Ureter (tissue), 1 donor: ENCODE results near the gene ZSCAN10. TPM values are rescaled to one million over a fixed set of nuclear protein-coding genes. Genes with fewer than 3 reads are reported as not detected.
"Not testable (repeated sequence)": the region's sequence is repeated elsewhere in the genome, so short reads cannot be mapped to it uniquely, and the experiment has no call there.

Experiments
- DNase-seq: peaks from one replicate; pipeline ENCODE4 v3.0.0-alpha.2; 2020; ENCODE audit warnings: low spot score
- total RNA-seq: library from RNA; stranded (reverse); gene quantifications from one replicate; pipeline ENCODE4 v1.2.4, GENCODE V29; 2023
- donor health status: DM: yes; HTN: yes; CAD: no.

ZSCAN10 gene
- total RNA-seq, 1 donor from 2014 or later, result not detected

DNA sequence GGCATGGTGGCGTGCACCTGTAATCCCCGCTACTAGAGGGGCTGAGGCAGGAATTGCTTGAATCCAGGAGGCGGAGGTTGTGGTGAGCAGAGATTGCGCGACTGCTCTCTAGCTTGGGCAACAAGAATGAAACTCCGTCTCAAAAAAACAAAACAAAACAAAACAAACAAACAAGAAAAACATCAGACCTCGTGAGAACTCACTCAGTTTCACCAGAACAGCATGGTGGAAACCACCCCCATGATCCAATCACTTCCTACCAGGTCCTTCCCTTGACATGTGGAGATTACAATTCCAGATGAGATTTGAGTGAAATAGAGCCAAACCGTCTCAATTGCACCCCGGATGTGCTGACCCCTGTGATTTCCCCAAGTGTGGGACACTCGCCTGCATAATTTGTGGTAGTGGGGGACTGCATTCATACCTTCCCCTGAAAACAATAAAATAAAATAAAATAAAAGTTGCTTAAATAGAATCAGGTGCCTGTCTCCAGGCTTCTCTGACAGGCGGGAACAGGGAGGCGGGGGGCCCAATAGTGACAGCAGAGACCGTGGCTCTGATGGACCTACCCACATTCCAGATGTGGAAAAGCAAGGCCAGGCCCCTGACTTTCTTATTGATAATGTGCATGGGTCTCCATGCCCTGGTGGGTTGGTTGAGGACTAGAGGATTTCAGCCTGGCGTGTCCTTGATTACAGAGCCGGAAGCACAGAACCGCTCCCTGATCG lies 13.1 kb downstream of the ZSCAN10 start:
- no peak for DNase-seq

DNA sequence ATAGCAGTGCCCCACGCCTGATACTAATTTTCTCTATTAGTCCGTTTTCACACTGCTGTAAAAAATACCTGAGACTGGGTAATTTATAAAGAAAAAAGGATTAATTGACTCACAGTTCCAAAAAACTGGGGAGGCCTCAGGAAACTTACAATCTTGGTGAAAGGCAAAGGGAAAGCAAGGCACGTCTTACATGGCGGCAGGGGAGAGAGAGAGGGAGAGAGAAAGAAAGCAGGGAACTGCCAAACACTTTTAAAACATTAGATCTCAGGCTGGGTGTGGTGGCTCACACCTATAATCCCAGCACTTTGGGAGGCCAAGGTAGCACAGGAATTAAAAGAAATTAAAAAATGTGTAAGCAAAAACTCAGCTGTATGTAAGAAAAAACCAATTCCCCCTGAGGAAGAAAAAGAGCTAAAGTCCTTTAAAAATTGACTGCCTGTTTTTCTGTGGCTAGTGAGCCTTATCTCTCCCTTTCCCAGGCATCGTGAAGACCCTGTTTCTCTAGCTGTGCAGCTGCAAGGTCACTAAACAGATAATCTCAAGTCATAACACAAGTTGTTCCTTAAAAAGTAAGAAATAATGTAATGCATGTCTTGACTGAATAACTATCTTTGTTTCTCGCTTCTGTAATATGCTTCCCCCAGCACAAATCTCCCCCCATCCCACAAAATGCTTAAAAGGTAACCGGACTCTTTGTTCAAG lies 14.0 kb downstream of the ZSCAN10 start:
- no peak for DNase-seq

DNA sequence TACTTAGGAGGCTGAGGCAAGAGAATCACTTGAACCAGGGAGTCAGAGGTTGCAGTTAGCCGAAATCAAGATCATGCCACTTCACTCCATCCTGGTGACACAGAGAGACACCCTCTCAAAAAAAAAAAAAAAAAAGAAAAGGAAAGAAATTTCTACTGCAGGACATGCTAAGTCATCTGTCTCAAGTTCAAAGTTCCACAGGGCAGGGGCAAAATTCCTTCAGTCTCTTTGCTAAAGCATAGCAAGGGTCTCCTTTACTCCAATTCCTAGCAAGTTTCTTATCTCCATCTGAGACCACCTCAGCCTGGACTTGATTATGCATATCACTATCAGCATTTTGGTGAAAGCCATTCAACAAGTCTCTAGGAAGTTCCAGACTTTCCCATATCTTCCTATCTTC lies 14.6 kb downstream of the ZSCAN10 start:
- no peak for DNase-seq

DNA sequence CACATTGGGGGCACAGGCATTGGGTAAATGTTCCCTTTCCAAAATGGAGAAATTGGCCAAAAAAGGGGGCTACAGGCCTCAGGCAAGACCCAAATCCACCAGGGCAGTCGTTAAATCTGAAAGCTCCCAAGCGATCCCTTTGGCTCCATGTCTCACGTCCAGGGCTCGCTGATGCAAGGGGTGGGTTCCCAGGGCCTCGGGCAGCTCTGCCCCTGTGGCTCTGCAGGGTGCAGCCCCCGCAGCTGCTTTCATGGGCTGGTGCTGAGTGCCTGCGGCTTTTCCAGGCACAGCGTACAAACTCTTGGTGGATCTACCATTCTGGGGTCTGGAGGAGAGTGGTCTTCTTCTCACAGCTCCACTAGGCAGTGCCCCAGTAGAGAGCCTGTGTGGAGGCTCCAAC lies 15.7 kb downstream of the ZSCAN10 start:
- DNase-seq, result not testable (repeated sequence)

DNA sequence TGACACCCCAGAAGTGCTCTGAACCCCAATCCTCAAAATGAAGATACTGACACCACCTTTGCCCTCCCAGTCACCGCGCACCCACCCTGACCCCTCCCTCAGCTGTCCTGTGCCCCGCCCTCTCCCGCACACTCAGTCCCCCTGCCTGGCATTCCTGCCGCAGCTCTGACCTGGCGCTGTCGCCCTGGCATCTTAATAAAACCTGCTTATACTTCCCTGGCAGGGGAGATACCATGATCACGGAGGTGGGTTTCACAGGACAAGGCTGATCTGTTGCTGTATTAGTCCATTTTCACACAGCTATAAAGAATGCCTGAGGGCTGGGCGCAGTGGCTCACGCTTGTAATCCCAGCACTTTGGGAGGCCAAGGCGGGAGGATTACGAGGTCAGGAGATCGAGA lies 17.1 kb downstream of the ZSCAN10 start:
- not testable (repeated sequence) for DNase-seq

DNA sequence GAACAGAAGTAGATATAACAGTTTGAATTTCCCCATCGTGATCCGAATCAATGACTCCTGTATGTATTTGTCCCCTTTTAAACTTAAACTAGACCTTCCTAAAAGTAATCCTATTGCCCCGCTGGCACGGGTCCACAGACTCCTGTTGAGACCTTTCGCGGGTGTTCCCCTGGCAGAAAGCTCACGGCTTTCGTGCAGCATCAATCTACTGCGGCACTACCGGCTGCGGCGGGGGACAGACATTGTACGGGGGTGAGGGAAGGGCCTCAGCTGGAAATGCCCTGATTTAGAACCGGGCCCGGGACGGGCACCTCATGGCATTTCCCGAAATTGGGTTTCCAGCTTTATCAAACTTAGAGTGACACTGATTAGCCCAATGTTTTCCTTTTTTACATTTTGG lies 19.1 kb downstream of the ZSCAN10 start:
- no peak for DNase-seq

DNA sequence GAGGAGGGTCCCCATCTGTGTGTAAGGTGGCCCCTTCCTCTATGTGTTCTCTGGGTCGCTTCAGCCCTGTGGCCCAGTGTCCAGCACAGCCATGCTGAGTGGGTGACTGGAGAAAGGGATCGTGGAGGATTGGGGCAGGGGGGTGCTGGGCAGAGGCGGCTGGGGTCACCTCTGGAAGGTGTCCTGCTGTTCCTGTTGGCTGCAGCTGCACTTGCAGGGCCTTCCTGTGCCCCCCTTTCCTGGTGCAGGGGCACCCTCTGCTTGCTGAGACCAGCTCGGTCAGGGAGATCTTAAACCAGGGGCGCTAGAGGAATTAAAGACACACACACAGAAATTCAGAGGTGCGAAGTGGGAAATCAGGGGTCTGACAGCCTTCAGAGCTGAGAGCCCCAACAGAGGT lies 22.5 kb downstream of the ZSCAN10 start:
- DNase-seq, result no peak

DNA sequence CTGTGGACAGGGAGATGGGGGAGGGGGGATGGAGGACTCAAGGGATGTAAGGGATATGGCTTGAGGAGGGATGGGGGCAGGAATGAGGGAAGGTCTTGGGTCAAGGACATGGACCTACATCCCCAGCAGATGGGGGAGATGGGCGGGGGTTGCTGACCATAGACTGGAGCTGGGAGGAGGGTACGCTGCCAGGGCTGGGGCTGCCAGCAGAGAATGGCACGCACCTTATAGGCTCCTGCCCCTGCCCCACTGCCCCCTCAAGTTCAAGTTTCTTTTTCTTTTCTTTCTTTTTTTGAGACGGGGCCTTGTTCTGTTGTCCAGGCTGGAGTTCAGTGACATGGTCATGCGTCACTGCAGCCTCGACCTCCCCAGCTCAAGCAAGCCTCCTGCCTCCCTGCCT lies 23.1 kb downstream of the ZSCAN10 start:
- not testable (repeated sequence) for DNase-seq

DNA sequence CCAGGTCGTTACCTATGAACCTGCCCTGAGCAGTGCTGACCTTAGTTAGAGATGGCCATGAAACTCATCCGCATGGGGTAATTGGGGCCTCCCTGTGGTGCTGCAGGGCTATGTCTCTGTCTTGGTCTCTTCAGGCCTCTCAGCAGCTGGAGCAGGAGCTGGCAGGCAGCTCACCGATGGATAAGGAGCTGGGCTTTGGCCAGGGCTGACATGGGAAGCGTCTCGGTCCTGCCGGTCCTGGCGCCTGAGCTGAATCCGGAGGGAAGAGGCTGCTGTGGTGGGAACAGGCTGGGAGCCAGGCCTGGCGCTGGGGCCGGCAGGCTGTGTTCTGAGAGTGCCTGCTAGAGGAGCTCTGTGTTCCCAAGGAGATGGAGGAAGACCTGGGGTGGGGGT lies 23.6 kb downstream of the ZSCAN10 start:
- DNase-seq, result no peak

DNA sequence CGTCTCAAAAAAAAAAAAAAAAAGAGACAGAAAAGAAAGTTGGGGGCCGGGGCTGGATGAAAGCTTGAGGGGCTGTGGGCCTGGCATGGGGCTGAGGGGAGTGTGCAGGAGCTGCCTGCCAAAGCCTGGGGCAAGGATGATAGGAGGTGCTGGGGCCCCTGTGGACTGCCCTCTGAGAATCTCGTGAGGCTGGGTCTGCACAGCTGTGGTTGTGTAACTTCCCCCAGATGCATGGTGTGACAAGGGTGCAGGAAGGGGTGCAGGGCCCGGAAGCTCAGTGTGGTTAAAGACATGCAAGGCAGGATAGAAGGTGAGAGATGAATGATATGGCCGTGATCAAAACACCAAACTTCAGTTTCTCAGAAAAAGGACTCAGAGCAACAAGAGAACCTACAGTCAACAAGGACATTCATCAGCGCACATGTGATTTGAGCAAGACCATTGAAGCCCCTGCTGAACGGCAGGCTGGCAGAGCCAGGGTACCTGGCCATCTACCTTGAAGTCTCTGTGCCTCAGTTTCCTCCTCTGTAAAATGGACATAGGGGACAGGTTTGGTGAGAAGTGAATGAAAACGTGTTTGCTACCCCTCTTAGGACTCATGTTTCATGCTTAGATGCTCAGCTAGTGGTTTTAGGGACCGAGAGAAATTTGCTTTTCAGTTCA lies 24.1 kb downstream of the ZSCAN10 start:
- no peak for DNase-seq

DNA sequence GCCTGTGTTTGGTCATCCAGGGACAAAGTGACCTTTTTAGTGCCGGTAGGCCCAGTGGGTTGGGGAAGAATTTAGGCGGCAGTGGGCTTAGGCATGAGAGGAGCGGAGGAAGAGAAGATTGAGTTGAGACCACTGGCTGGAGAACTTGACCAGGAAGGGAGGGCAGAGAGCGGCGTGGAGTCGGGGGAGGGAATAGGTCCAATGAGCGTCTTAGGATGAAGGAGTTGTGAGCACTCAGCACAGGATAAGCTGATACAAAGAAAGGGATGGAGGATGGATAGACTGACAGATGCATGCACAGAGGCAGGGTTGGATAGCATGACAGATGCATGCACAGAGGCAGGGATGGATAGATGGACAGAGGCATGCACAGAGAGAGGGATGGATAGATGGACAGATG lies 25.6 kb downstream of the ZSCAN10 start:
- no peak for DNase-seq

DNA sequence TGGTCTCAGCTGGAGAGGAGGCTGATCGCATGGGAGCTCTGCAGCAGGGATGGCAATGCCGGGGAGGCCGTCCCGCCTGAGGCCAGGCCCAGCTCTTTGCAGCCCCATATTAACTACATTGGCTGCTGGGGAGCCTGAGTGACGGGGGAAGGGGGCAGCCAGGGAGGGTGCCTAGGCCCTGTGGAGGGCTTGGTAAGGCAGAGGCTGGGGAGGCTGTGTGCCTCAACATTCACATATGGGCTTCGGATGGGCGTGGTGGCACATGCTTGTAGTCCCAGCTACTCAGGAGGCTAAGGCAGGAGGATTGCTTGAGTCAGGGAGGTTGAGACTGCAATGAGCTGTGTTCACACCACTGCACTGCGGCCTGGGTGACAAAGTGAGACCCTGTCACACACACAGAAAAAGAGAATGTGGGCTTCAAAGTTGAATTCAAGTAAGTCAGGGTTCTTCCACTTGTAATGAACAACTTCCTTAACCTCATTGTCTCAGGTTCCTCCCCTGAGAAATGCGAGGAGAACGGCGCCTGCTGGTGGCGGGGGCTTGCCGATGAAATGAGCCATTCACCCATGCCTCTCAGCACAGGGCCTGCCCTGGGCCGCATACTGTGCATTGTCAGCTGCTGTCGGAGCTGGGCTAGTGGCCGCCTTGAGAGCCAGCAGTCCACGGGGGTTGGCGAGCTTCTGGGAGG lies 26.4 kb downstream of the ZSCAN10 start:
- DNase-seq, result not testable (repeated sequence)

DNA sequence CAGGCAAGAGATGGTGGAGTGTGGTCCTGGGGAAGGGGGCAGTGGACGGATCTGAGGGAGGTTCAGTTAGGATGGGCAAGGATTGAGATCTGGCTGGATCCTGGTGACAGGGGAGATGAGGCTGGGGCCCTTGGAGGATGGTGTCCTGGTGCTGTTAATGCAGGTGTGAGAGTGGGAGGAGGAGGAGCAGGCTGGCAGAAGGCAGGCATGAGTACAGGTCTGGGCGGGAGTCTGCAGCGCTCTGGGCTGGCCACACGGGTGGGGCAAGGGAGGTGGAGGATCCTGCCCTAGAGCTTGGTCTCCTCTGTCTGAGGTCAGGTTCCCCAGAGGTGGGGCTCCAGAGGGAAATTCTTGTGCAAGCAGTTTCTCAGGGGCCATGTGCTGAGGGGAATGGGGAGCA lies 26.9 kb downstream of the ZSCAN10 start:
- DNase-seq, result not testable (repeated sequence)

DNA sequence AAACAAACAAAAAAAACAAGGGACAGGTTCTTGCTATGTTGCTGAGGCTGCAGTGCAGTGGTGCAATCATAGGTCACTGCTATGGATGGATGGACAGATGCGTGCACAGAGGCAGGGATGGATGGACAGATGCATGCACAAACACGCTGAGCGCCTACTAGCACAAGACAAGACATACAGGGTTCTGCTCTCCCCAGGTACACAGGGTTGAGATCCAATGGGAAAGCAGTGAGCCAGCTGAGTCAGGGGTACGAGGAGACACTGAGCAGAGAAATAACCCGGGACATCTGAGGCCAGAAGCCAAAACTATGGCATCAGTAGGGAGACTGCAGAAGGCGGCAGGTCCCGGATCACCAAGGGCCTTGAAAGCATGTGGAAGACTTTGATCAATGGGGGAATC lies 27.4 kb downstream of the ZSCAN10 start:
- no peak for DNase-seq

DNA sequence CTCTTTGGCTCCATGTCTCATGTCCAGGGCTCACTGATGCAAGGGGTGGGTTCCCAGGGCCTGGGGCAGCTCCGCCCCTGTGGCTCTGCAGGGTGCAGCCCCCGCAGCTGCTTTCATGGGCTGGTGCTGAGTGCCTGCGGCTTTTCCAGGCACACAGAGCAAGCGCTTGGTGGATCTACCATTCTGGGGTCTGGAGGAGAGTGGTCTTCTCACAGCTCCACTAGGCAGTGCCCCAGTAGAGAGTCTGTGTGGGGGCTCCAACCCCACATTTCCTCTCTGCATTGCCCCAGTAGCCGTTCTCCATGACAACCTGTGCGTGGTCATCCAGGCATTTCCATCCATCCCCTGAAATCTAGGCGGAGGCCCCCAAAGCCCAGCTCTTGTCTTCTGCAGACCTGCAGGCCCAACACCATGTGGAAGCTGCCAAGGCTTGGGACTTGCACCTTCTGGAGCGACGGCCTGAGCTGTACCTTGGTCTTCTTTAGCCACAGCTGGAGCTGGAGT lies 28.4 kb downstream of the ZSCAN10 start:
- no peak for DNase-seq

DNA sequence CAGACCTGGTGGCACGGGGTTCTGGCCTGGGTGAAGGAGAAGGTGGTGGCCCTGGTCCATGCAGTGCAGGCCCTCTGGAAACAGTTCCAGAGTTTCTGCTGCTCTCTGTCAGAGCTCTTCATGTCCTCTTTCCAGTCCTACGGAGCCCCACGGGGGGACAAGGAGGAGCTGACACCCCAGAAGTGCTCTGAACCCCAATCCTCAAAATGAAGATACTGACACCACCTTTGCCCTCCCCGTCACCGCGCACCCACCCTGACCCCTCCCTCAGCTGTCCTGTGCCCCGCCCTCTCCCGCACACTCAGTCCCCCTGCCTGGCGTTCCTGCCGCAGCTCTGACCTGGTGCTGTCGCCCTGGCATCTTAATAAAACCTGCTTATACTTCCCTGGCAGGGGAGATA lies 29.9 kb downstream of the ZSCAN10 start:
- not testable (repeated sequence) for DNase-seq

DNA sequence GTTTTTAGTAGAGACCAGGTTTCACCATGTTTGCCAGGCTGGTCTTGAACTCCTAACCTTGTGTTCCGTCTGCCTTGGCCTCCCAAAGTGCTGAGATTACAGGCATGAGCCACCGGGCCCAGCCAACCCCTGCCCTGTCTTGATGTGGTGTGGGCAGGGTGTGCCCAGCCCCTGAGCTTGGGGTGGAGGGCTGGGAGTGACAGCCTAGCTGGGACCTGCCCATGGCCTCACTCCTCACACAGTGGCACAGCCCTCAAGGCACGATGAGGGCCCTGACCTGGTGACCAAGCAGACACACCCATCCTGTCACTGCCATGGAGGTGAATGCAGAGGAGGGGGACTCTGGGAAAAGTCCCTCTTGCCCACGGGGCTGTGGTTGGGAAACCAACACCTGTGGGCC lies 30.6 kb downstream of the ZSCAN10 start:
- DNase-seq, result no peak

DNA sequence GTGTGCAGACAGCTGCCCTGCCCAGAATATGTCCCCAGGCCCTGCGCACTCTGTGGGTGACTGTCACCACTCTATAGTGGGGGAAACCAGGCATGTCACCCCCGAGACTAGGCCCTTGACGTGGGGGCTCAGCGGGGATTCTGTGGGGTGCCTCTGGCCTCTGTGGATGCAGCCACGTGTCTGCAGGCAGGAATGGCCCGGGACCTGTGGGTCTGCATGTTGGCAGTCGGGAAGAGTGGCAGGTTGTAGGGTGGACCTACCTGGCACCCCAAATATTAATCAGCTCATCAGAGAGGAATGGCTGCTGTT lies 32.7 kb downstream of the ZSCAN10 start:
- no peak for DNase-seq

DNA sequence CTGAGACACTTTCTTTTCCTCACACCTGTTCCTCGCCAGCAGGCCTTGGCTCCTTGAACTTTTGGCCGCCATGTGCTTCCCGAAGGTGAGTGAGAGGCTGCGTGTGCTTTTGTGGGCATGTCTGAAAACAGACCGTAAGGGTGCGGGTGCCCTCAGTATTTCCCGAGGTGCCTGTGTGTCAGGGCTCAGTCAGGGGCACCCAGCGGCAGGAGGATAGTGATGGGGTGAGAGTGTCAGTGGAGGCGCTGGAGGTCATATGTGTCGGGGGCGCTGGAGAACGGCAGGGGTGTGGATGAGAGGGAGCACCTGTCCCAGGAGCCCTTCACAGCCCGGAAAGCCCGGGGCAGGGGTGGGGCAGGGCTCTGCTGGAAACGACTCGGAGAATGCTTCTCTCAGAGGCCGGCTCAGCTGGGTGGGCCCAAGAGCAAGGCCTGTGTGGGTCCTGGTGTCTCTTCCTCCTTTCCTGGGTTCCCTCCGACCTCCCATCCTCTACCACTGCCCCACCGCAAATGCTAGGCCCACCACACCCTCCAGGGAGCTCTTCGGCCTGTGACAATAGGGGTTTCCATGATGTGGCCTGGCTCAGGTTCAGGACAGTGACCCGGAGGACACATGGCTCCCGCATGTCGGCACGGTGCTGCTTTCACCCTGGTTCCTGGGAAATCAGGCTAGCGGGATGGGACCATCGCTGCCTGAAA lies 33.2 kb downstream of the ZSCAN10 start:
- DNase-seq, result no peak

DNA sequence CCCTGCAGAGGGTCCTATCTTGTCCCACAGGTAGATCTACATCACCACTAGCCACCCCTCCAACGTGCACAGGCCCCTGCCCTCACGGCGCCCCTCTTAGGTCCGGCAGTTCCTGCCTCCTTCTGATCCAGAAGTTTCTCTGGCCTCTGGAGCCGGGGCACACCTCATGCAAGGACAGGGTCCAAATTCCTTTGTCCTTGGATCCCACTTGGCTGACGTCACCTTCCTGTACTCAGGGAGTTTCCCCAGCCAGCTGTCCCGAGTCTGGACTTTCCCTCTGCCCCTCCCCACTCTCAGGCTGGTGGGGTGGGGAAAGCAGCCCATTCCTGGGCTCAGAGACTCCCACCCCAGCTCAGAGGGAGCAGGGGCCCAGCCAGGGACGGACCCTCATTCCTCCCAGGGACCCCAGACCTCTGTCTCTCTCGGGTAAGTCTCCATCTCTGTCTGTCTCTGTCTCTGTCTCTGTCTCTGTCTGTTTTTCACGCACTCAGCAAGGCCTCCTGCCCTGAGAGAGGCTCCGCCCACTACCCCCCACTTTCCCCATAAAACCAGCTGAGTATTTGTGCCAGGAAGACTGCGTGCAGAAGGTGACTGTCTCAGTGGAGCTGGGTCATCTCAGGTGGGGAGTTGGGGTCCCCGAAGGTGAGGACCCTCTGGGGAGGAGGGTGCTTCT lies 33.9 kb downstream of the ZSCAN10 start, which contains the start of gene IL32:
Gene IL32, plus strand, starts transcription at position 572 of the 673 bp plus-strand sequence. CDS start 172 bp downstream, outside the sequence.
- DNase-seq, result no peak
